ENCODE results near the gene NME3. TPM values are rescaled to one million over a fixed set of nuclear protein-coding genes. Genes with fewer than 3 reads are reported as not detected.

The NME3 gene
- total RNA-seq, 1 experiment from 2014 or later: 218 TPM

DNA sequence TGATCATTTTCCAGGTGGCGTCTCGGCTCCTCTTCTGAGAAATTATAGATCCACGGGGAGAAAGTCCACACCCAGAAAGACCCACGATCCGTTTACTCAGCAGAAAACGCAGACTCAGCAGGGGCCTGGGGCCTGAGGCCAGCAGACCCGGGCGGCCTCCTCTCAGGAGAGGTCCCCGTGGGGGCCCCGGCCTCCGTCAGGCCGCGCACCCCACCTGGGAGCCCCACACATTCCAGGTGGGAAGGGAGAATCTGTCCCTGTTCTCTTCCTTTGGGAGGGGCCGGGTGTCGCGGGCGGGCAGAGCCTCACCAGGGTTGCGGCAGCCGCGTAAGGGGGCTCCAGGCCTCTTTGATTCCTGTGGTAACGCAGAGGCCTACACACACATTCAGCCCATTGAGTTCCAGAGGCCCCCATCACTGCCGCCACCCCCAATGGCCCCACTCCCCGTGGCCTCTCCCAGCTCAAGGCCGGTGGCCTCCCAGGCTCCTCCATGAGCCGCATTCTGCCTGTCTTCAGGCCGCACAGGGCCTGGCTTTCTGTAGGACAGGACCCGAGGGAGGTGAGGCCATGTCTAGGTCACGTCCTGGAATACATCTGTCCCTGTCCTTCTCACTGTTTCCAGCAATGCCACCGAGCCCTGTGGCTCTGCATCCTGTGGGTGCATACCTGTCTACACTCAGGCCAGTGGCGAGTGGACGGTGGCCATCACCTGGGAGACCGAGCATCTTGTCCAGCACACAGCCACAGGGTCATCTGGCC lies 23.7 kb upstream of the NME3 start:
- in situ Hi-C loops (cut with HindIII; ENCODE audit: low pct_unique_long_range_greater_than_20kb, low sequenced_read_pairs): no loop called here
- DNase-seq (ENCODE audit: low read depth): no peak

DNA sequence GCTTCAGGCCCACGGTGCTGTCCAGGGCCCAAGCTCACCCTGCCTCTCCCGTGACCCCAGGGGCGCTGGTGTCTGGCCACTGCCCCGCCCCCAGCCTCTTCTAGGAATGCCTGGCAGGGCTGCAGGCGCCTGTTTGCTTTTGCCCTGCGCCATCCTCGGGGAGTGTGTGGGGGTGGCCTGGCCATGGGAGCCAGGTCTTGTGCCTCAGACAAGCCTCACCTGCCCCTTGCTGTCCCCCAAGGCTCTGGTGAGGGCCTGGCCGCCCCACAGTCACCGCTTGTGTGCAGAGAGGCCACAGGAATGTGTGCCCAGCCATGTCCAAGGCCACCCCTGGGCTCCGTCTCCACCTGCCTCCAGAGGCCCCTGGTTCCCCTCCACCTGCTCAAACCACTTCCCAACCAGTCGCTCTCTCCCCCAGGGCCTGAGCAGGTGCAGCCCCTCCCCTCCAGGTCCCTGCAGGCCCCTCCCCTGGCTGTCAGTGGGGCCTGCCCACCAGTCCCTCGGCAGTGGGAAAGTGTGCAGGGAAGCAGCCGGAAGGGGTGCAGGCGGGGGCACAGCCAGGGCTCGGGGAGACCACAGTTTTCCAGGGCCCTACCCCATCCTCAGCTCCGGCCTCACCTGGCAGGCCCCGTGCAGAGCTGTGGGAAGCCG lies 23.0 kb upstream of the NME3 start:
- in situ Hi-C loops (cut with HindIII; ENCODE audit: low pct_unique_long_range_greater_than_20kb, low sequenced_read_pairs): no loop called here
- DNase-seq (ENCODE audit: low read depth): no peak

GRCh38 chr16:1793578-1794220 lies 22.4 kb upstream of the NME3 start, which contains the start of gene IGFALS:
Gene IGFALS (minus strand): TSS chr16:1793705. CDS start chr16:1793652, 53 bp downstream.
- no peak for DNase-seq (ENCODE audit: low read depth)
- in situ Hi-C loops (cut with HindIII; ENCODE audit: low pct_unique_long_range_greater_than_20kb, low sequenced_read_pairs): no loop called here

DNA sequence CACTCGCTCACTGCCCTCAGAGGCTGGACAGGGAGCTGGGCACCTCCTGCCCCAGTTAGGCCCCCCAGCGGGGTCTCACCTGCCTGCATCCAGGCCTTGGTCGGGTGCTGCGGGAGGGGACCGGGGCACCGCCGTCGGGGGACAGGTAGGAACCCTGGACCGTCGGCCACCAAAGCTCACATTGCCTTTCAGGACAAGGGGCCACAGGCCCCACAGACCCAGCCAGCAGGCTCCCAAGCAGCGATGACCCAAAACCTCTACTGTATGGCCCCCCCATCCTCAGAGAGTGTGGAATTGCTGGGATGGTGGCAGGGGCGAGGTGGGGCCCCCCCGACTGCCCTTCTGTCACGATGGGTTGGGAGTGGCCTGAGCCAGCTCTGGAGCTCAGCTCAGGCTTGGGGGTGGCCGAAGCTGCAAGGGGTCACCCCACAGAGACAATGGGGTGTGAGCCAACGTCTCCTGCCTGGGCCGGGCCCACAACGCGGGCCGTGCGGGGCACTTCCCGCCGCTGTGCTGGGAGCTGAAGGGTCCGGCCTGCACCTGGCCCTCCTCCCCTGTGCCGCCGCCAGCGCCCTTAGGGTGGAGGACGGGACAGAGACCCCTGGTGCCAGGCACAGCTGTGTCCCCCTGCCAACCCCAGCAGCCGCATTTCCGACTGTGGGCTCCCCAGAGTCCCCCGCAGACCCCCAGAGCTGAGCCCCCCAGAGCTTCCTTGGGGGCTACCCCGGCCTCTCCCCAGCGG lies 21.7 kb upstream of the NME3 start:
- DNase-seq (ENCODE audit: low read depth): no peak
- in situ Hi-C loops (cut with HindIII; ENCODE audit: low pct_unique_long_range_greater_than_20kb, low sequenced_read_pairs): no loop called here

GRCh38 chr16:1791943-1792812 lies 20.8 kb upstream of the NME3 start:
- in situ Hi-C loops (cut with HindIII; ENCODE audit: low pct_unique_long_range_greater_than_20kb, low sequenced_read_pairs): no loop called here

GRCh38 chr16:1791256-1791942 lies 20.1 kb upstream of the NME3 start:
- no peak for DNase-seq (ENCODE audit: low read depth)
- in situ Hi-C loops (cut with HindIII; ENCODE audit: low pct_unique_long_range_greater_than_20kb, low sequenced_read_pairs): no loop called here

More at GRCh38 chr16:1791943-1792812, 20.8 kb upstream of the NME3 start:
- DNase-seq (ENCODE audit: low read depth): no peak

- no peak for DNase-seq (ENCODE audit: low read depth)
- in situ Hi-C loops (cut with HindIII; ENCODE audit: low pct_unique_long_range_greater_than_20kb, low sequenced_read_pairs): no loop called here
Measured at GRCh38 chr16:1790611-1791255, 19.4 kb upstream of the NME3 start.

DNA sequence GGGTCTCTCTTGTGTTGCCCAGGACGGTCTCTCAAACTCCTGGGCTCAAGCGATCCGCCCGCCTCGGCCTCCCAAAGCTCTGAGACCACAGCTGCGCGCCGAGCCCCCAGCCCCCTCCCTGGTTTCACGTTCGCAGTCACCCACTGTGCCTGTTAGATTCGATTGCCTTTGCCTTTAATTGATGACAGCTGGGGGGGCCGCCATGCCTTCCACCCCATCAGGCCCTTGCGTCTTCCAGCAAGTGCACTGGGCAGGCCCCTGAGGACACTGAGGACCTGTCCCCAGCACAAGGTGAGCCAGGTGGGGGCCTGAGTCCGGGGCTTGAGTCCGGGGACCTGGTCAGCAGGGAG lies 18.9 kb upstream of the NME3 start:
- in situ Hi-C loops (cut with HindIII; ENCODE audit: low pct_unique_long_range_greater_than_20kb, low sequenced_read_pairs): no loop called here
- no peak for DNase-seq (ENCODE audit: low read depth)

DNA sequence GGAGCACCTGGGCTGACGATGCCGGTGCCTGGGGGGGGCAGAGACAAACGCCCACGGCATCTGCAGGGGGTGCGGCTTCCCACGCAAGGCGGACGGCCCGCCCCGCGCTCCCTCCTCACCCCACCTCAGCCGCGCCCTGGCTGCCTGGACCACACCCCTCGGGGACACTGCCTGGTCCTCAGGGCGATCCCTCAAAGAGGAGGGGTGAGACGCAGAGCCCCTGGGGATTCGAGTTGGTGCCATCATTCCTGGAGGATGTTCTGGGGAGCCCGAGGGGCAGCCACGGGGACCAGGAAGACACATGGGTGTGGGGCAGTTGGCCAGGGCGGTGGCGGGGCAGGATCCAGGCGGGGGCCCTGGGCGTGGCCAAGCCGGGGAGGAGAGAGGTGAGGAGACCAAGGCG lies 18.3 kb upstream of the NME3 start:
- DNase-seq (ENCODE audit: low read depth): no peak
- in situ Hi-C loops (cut with HindIII; ENCODE audit: low pct_unique_long_range_greater_than_20kb, low sequenced_read_pairs): no loop called here

DNA sequence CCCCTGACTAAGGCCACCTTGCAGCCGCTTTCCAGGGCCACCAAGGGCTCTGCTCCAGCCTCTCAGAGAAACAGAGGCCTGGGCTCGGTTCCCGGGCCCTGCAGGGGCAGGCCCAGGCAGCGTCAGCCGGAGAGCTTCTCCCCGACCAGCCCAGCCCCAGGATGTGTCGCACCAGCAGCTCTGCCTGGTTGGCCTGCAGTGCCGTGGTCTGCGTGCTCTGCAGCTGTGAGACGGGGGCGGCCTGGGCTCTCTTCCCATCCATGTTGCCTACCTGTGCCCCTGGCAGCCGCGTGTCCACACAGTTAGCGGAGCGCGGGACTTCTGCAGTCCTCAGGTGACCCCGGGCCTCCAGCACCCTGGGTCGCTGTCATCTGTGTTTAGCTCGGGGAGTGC lies 17.4 kb upstream of the NME3 start:
- in situ Hi-C loops (cut with HindIII; ENCODE audit: low pct_unique_long_range_greater_than_20kb, low sequenced_read_pairs): no loop called here
- no peak for DNase-seq (ENCODE audit: low read depth)

DNA sequence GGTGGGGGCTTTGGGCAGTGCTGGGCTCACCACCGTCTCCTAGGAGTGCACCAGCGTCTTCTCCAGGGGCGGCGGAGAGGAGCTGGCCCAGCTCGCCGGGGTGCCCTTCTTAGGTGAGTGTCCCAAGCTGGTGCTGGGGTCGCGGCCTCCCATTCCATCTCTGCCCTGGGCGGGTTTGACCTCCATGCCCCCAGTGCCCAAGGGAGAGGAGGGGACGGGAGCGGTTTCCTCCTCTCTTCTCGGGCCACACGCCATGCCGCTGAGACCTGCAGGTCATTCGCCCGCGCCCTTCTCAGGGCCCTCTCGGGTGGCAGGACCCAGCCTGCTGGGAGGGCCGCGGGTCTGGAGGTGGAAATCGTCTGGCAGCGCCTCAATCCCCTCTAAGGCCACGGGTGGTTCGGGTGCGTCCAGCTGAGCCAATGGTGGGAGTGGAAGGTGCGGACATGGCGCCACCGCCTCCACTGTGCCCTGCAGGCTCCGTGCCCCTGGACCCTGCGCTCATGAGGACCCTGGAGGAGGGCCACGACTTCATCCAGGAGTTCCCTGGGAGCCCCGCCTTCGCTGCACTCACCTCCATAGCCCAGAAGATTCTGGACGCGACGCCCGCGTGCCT lies 16.9 kb upstream of the NME3 start:
- in situ Hi-C loops (cut with HindIII; ENCODE audit: low pct_unique_long_range_greater_than_20kb, low sequenced_read_pairs): no loop called here
- no peak for DNase-seq (ENCODE audit: low read depth)

DNA sequence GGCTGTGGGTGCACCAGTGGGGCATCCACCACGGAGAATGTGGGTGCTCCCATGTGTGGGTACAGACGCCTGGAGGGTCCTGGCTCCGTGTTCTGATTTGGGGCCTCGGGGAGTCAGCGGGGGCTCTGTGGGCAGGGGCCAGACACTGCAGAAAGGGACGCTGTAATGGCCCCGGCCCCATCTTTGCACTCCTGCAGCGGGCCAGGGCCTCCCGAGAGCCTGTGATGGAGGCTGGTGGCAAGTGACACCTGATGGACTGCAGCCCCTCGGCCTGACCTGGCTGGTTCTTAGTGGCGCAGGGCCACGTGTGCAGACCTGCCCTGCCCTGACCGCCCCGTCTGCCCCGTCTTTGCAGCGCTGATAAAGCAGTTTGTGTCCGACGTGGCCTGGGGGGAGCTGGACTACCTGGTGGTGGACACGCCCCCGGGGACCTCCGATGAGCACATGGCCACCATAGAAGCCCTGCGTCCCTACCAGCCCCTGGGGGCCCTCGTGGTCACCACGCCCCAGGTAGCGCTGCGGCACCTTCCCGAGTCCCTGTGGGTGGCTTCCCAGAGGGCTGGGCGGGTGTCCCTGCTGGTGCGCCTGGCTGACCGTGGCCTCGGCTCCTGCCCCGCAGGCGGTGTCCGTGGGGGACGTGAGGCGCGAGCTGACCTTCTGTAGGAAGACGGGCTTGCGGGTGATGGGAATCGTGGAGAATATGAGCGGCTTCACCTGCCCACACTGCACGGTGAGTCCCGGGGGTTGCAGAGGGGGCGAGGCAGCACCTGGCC lies 16.2 kb upstream of the NME3 start:
- in situ Hi-C loops (cut with HindIII; ENCODE audit: low pct_unique_long_range_greater_than_20kb, low sequenced_read_pairs): no loop called here
- no peak for DNase-seq (ENCODE audit: low read depth)

DNA sequence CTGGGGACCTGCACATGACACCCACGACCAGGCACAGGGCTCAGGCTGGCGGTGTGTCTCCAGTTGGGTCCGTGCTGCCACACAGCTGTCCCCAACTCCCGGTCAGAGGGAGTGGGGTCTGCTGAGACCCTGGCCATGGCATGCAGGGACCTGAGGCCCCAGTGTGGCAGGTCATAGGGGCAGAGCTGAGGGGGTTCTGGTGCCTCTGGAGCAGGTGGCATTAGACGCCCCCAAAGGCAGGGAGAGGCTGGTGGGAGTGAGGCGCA lies 15.6 kb upstream of the NME3 start:
- no peak for DNase-seq (ENCODE audit: low read depth)
- in situ Hi-C loops (cut with HindIII; ENCODE audit: low pct_unique_long_range_greater_than_20kb, low sequenced_read_pairs): no loop called here

DNA sequence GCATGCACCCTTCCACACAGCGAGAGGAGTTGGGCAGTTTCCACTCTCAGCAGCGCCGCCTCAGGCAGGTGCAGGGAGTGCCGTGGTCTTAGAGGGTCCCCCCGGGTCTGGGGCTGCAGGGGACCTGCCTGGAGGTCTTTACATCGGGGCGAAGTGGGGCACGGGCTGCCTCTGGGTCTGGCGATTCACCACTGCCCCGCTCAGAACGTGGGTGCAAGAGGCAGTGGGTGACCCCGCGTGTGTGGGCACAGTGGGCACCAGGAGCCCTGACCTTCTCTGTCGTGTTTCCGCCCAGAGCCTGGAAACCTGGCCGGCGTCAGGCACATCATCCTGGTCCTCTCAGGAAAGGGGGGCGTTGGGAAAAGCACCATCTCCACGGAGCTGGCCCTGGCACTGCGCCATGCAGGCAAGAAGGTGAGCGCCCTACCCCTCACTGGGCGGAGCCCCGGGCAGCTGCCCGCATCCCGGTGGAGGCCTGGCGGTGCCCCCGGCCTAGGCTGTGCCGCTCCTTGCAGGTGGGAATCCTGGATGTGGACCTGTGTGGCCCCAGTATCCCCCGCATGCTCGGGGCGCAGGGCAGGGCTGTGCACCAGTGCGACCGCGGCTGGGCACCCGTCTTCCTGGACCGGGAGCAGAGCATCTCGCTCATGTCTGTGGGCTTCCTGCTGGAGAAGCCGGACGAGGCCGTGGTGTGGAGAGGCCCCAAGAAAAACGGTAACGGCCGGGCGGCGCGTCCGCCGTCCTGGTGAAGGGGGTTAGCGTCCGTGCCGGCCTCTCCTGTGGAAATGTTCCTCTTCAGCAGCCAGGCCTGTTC lies 15.1 kb upstream of the NME3 start:
- in situ Hi-C loops (cut with HindIII; ENCODE audit: low pct_unique_long_range_greater_than_20kb, low sequenced_read_pairs): no loop called here
- no peak for DNase-seq (ENCODE audit: low read depth)

DNA sequence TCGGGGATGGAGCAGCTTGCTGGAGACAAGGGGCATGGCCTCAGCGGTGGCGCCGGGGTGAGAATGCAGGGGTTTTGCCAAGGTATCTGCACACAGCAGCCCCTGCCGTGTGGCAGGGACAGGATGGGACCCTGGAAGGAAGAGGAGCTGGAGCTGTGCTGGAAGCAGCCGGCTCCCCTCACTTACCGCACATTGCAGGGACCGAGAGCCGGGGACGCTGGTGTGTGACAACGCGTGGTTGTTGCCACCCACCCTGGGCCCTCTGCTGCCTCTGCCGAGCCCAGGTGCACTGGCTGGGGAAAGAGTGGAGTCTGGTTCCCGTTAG lies 14.5 kb upstream of the NME3 start:
- DNase-seq (ENCODE audit: low read depth): no peak
- in situ Hi-C loops (cut with HindIII; ENCODE audit: low pct_unique_long_range_greater_than_20kb, low sequenced_read_pairs): no loop called here
